Activated CD8-positive, alpha-beta memory T cell treated with anti-CD3 and anti-CD28 coated beads for 36 hours (primary cell): ENCODE results near the gene NRM. TPM values are rescaled to one million over a fixed set of nuclear protein-coding genes. Genes with fewer than 3 reads are reported as not detected.
"Not testable (repeated sequence)": the region's sequence is repeated elsewhere in the genome, so short reads cannot be mapped to it uniquely, and the experiment has no call there.

Experiments
- CTCF ChIA-PET: fragments of 350-600 bp; sonication (Branson Sonifier 250); formaldehyde crosslinking; loops from one replicate; lab custom pipeline; 2021; ENCODE audit warnings: antibody characterized with exemption; lab: Charles Lee
- POLR2A ChIA-PET: fragments of 350-600 bp; sonication (Branson Sonifier 250); formaldehyde crosslinking; loops from one replicate; lab custom pipeline; 2021; ENCODE audit warnings: antibody characterized with exemption; lab: Charles Lee
- total RNA-seq, 2 experiments: library from RNA; stranded (reverse); gene quantifications; one replicate each; pipeline ENCODE4 v1.2.3, GENCODE V29; 2021

Gene NRM
- total RNA-seq, 2 experiments from 2014 or later: 26.9 to 27.1 TPM

- CTCF ChIA-PET: interaction anchor here (0.5 kb wide), 1 partner anchor 14 kb away, joined by 3 read pairs; no protein-coding TSS in a partner anchor
- POLR2A ChIA-PET: not testable (repeated sequence)
Observed at GRCh38 chr6:30657922-30658321, 32.9 kb downstream of the NRM start.

GRCh38 chr6:30657454-30657853, 33.3 kb downstream of the NRM start:
- ChIA-PET CTCF (interaction anchor here (0.5 kb wide), 1 partner anchor 14 kb away, joined by 3 read pairs; no protein-coding TSS in a partner anchor), POLR2A (no interaction called here)

- ChIA-PET POLR2A (no interaction called here), CTCF (interaction anchor here (0.5 to 1.5 kb wide), 2 partner anchors 150 to 424 kb away, joined by 3 to 5 read pairs; no protein-coding TSS in a partner anchor)
Observed at GRCh38 chr6:30656513-30656912, 34.3 kb downstream of the NRM start.

- ChIA-PET POLR2A (interaction anchor here (0.5 kb wide), 1 partner anchor 14 kb away, joined by 4 read pairs; no protein-coding TSS in a partner anchor), CTCF (interaction anchor here (1.5 kb wide), 1 partner anchor 425 kb away, joined by 5 read pairs; no protein-coding TSS in a partner anchor)
Observed at GRCh38 chr6:30655743-30656094, 35.1 kb downstream of the NRM start.

- POLR2A ChIA-PET: no interaction called here
- CTCF ChIA-PET: interaction anchor here (1.5 kb wide), 1 partner anchor 425 kb away, joined by 5 read pairs; no protein-coding TSS in a partner anchor
Observed at GRCh38 chr6:30654798-30655742, 35.7 kb downstream of the NRM start.

- CTCF ChIA-PET: interaction anchor here (0.9 to 1.3 kb wide), 4 partner anchors 21 to 33 kb away, joined by 3 read pairs; partner anchors contain the start of genes DHX16 and MRPS18B
- POLR2A ChIA-PET: interaction anchor here (0.7 kb wide), 1 partner anchor 74 kb away, joined by 4 read pairs; no protein-coding TSS in a partner anchor
Observed at GRCh38 chr6:30651143-30651542, 39.6 kb downstream of the NRM start.

GRCh38 chr6:30647242-30648116, 43.3 kb downstream of the NRM start:
- POLR2A ChIA-PET: interaction anchor here (1.6 kb wide), 1 partner anchor 33 kb away, joined by 3 read pairs; no protein-coding TSS in a partner anchor
- CTCF ChIA-PET: interaction anchor here (0.6 to 1.3 kb wide), 4 partner anchors 21 to 75 kb away, joined by 3 to 4 read pairs (median 4); partner anchors contain the start of gene ATAT1

GRCh38 chr6:30646450-30647241, 44.1 kb downstream of the NRM start, which contains the start of gene C6orf136:
Gene C6orf136 (plus strand): TSS chr6:30647133. CDS start chr6:30647232, 99 bp downstream.
- POLR2A ChIA-PET: interaction anchor here (0.6 to 1.6 kb wide), 5 partner anchors 20 to 157 kb away, joined by 3 to 12 read pairs (median 3); partner anchors contain the start of gene ATAT1
- CTCF ChIA-PET: interaction anchor here (0.6 to 1.3 kb wide), 5 partner anchors 33 to 90 kb away, joined by 3 to 4 read pairs (median 3); no protein-coding TSS in a partner anchor

GRCh38 chr6:30645989-30646388, 44.8 kb downstream of the NRM start:
- ChIA-PET CTCF (interaction anchor here (0.6 to 1.3 kb wide), 3 partner anchors 20 to 88 kb away, joined by 3 to 4 read pairs (median 4); no protein-coding TSS in a partner anchor), POLR2A (interaction anchor here (1.6 kb wide), 1 partner anchor 31 kb away, joined by 3 read pairs; no protein-coding TSS in a partner anchor)

- ChIA-PET CTCF (no interaction called here), POLR2A (interaction anchor here (0.6 kb wide), 1 partner anchor 83 kb away, joined by 7 read pairs; no protein-coding TSS in a partner anchor)
Observed at GRCh38 chr6:30644769-30645168, 46.0 kb downstream of the NRM start.

- POLR2A ChIA-PET: no interaction called here
Observed at GRCh38 chr6:30643656-30644055, 47.1 kb downstream of the NRM start.

GRCh38 chr6:30641048-30641447, 49.7 kb downstream of the NRM start:
- POLR2A ChIA-PET: interaction anchor here (0.6 kb wide), 1 partner anchor 42 kb away, joined by 3 read pairs; no protein-coding TSS in a partner anchor
- CTCF ChIA-PET: interaction anchor here (0.6 to 1.3 kb wide), 4 partner anchors 12 to 536 kb away, joined by 3 read pairs; no protein-coding TSS in a partner anchor

More at GRCh38 chr6:30643656-30644055, 47.1 kb downstream of the NRM start:
- CTCF ChIA-PET: interaction anchor here (0.6 to 1.2 kb wide), 2 partner anchors 14 to 102 kb away, joined by 3 read pairs; no protein-coding TSS in a partner anchor

GRCh38 chr6:30640481-30640880, 50.3 kb downstream of the NRM start:
- CTCF ChIA-PET: interaction anchor here (1.1 to 1.3 kb wide), 2 partner anchors 13 to 90 kb away, joined by 3 read pairs; no protein-coding TSS in a partner anchor
- POLR2A ChIA-PET: no interaction called here
